GM18508 (cell line): ENCODE results near the gene MYO3B.
"Not testable (repeated sequence)": the region's sequence is repeated elsewhere in the genome, so short reads cannot be mapped to it uniquely, and the experiment has no call there.

Experiments used
- ATAC-seq: cut with Tn5 transposase; IDR thresholded peaks from one replicate; pipeline ENCODE4 v1.9.1; 2021; ENCODE audit warnings: moderate number of reproducible peaks; ENCODE audit not compliant: insufficient read depth, unreplicated experiment

MYO3B gene

GRCh38 chr2:170206805-170207407 is 29.0 kb downstream of the MYO3B start:
- no peak for ATAC-seq

GRCh38 chr2:170207901-170208300 is 30.0 kb downstream of the MYO3B start:
- ATAC-seq, result no peak

GRCh38 chr2:170208967-170209366 is 31.0 kb downstream of the MYO3B start:
- ATAC-seq, result no peak

- peak; percentile 61 for ATAC-seq
Observed at GRCh38 chr2:170212625-170213280, 34.8 kb downstream of the MYO3B start.

GRCh38 chr2:170213281-170213625 is 35.3 kb downstream of the MYO3B start:
- ATAC-seq, result not testable (repeated sequence)

GRCh38 chr2:170213651-170214050 is 35.7 kb downstream of the MYO3B start:
- ATAC-seq, result no peak

GRCh38 chr2:170214309-170214948 is 36.5 kb downstream of the MYO3B start:
- no peak for ATAC-seq

- no peak for ATAC-seq
Observed at GRCh38 chr2:170215021-170215420, 37.1 kb downstream of the MYO3B start.

- no peak for ATAC-seq
Observed at GRCh38 chr2:170216428-170216827, 38.5 kb downstream of the MYO3B start.

GRCh38 chr2:170216981-170217380 is 39.0 kb downstream of the MYO3B start:
- ATAC-seq, result no peak

- no peak for ATAC-seq
Observed at GRCh38 chr2:170217778-170218251, 39.9 kb downstream of the MYO3B start.

GRCh38 chr2:170218456-170218855 is 40.5 kb downstream of the MYO3B start:
- ATAC-seq, result no peak

GRCh38 chr2:170218931-170219330 is 41.0 kb downstream of the MYO3B start:
- ATAC-seq, result no peak

- no peak for ATAC-seq
Observed at GRCh38 chr2:170221317-170222288, 43.7 kb downstream of the MYO3B start.

- ATAC-seq, result no peak
Observed at GRCh38 chr2:170222298-170222697, 44.4 kb downstream of the MYO3B start.

- no peak for ATAC-seq
Observed at GRCh38 chr2:170222842-170223241, 44.9 kb downstream of the MYO3B start.

- ATAC-seq, result no peak
Observed at GRCh38 chr2:170224692-170225294, 46.8 kb downstream of the MYO3B start.

GRCh38 chr2:170226216-170226615 is 48.3 kb downstream of the MYO3B start:
- ATAC-seq, result no peak

- peak; percentile 71 for ATAC-seq
Observed at GRCh38 chr2:170227507-170227947, 49.6 kb downstream of the MYO3B start.

GRCh38 chr2:170227951-170228350 is 50.0 kb downstream of the MYO3B start:
- no peak for ATAC-seq
